Measurements from ENCODE around the gene CALR.
"Not testable (repeated sequence)": the region's sequence is repeated elsewhere in the genome, so short reads cannot be mapped to it uniquely, and the experiment has no call there.

The CALR gene
- total RNA-seq, result 420 to 964 reads per million in 2 experiments

GRCh38 chr19:12937927-12938778 lies at the start of gene CALR:
Gene CALR, plus strand, starts transcription at chr19:12938609. Its CDS starts 71 bp downstream, at chr19:12938680.
- DNase-seq (ENCODE audit: low read depth), result peak; percentile 97

- DNase-seq (ENCODE audit: low read depth), result not testable (repeated sequence)
Observed at GRCh38 chr19:12890299-12890786, 48.1 kb upstream of the CALR start.

GRCh38 chr19:12890787-12891552 lies 47.4 kb upstream of the CALR start, which contains the start of gene GCDH:
Gene GCDH, plus strand, starts transcription at chr19:12891160. Its CDS starts 145 bp downstream, at chr19:12891305.
- DNase-seq (ENCODE audit: low read depth), result peak; percentile 94

- DNase-seq (ENCODE audit: low read depth), result no peak
Observed at GRCh38 chr19:12891553-12892021, 46.8 kb upstream of the CALR start.

DNA sequence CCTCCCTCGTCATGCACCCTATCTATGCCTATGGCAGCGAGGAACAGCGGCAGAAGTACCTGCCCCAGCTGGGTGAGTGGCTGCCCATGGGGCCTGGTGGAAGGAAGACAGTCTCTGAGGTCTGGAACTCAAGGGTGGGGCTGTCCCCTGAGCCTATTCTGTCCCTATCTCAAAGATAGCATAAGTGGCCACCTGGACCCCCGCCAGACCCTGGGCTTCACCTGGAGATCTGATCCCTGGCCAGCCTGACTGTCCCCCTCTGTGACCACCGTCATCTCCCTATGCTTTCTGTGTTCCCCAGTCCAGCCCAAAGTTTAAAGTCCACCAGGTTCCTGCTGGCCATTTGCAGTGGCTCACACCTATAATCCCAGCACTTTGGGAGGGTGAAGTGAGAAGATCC lies 44.8 kb upstream of the CALR start:
- no peak for DNase-seq (ENCODE audit: low read depth)

GRCh38 chr19:12896460-12896859 lies 41.9 kb upstream of the CALR start:
- no peak for DNase-seq (ENCODE audit: low read depth)

- no peak for DNase-seq (ENCODE audit: low read depth)
Observed at GRCh38 chr19:12899891-12900518, 38.4 kb upstream of the CALR start.

DNA sequence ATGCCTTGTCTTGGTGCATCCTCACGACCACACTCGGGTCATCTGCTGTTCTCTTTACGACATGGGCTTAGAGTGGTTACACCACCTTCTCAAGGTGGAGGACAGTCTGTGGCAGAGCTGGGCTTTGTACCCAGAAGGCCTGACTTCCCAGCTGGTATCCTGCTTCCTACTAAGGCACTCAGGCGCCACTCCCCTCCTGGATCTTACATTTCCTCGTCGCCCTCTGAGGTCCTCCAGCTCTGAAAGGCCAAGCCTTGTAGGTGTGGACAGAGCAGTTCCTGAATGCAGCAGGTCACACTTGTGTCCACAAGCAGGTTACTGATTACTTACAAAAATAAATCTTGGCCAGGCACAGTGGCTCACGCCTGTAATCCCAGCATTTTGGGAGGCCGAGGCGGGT lies 31.2 kb upstream of the CALR start:
- DNase-seq (ENCODE audit: low read depth), result no peak

GRCh38 chr19:12912571-12912970 lies 25.8 kb upstream of the CALR start:
- DNase-seq (ENCODE audit: low read depth), result no peak

DNA sequence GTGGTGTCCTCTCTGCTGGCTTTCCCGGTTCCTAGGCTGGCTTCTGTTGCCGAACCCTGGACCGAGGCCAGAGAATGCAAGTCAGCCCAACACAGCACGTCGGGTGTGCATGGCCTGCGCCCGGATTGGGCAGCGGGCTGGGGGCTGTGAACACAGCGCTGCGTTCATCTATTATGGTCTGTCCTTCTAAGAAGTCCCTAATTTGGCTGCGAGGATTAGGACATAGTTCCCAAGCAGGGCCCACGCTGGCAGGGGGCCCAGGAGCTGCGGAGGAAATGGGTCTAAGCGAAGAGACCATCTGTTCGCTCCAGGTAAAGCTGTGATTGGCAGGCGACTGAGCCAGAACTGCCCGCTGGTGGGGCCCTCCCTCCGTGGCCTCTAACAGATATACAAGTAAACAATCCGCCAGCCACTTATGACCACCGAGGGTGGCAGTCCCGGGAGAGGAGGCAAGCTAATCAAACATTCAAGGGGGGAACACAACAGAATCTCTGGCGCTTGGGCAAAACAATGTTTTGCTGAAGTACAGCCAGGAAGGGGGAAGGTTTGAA lies 25.3 kb upstream of the CALR start:
- no peak for DNase-seq (ENCODE audit: low read depth)

GRCh38 chr19:12913851-12914690 lies 24.3 kb upstream of the CALR start:
- peak; percentile 43 for DNase-seq (ENCODE audit: low read depth)

DNA sequence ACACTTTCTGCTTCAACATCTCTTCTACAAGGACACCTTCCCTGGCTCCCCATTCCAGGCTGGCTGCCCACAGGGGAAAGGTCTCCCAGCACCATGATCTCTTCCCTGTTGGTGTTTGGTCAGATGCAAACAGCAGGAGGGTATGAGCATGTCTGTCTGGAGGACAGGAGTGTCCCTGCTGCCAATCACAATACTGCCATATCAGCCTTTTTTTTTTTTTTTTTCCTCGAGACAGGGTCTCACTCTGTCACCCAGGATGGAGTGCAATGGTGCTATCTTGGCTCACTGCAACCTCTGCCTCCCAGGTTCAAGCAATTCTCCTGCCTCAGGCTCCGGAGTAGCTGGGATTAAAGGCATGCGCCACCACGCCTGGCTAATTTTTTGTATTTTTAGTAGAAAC lies 22.5 kb upstream of the CALR start:
- DNase-seq (ENCODE audit: low read depth), result not testable (repeated sequence)

DNA sequence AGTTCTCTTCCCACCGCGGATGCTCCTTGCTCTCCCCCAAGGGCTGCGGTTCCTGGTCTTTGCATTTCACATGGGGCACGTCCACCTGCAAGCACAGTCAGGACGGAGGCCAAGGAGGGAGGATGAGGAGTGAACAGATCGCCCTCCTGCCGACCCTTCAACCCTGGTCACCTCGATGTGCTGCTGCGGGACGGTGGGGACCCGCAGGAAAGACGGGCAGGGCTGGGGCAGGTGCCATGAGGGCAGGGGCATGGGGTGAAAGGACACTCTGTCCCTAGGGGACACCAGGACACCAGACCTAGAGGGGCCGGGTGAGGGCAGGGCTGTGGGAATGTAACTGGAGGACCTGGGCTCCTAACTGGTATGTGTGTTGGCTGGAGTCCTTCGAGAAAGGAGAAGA lies 20.2 kb upstream of the CALR start:
- no peak for DNase-seq (ENCODE audit: low read depth)

GRCh38 chr19:12921047-12921446 lies 17.4 kb upstream of the CALR start:
- DNase-seq (ENCODE audit: low read depth), result no peak

DNA sequence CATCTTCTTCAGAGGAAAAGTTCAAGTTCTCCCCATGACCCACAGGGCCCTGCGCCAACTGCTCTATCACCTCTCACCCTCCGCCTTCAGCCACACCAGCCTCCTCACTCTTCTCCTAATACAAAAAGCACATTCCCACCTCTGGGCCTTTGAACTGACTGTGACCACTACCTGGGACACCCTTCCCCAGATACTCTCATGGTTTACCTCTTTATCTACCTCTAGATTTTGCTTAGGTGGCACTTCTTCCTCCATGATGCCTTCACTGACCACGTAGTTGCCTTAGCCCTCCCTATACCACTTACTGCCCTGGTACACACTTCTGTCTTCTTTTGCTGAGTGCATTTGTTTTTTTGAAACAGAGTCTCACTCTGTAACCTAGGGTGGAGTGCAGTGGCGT lies 15.4 kb upstream of the CALR start:
- DNase-seq (ENCODE audit: low read depth), result no peak

- DNase-seq (ENCODE audit: low read depth), result no peak
Observed at GRCh38 chr19:12924621-12925310, 13.6 kb upstream of the CALR start.

DNA sequence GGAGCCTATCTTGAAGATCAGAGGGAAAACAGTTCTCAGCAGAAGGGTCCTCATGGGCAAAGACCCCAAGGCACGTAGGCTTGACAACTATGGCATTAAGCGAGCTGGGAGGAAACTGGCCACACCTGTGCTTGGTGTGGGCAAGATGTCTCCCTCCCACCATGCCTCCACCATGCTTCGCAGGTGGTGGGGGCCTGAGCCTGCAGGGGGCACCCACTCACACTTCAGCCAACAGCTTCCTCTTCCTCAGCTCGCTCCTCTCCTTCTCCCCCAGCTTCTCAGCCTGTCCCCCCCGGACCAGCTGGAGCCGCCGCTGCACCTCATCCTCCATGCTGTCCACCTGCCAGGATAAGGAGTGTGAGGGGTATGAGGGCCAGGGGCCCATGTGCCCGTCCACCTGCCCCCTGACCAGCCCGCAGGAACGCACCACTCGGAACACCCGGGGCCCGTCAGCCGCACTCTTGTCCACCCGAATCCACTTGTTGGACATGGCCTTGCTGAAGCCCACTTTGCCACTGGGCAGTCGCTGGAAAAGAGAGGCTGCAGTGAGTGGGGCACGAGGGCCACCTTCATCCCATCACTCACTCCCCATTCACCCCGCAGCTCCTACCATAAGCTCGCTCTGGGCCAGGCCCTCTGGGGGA lies 8.3 kb upstream of the CALR start:
- DNase-seq (ENCODE audit: low read depth), result no peak

DNA sequence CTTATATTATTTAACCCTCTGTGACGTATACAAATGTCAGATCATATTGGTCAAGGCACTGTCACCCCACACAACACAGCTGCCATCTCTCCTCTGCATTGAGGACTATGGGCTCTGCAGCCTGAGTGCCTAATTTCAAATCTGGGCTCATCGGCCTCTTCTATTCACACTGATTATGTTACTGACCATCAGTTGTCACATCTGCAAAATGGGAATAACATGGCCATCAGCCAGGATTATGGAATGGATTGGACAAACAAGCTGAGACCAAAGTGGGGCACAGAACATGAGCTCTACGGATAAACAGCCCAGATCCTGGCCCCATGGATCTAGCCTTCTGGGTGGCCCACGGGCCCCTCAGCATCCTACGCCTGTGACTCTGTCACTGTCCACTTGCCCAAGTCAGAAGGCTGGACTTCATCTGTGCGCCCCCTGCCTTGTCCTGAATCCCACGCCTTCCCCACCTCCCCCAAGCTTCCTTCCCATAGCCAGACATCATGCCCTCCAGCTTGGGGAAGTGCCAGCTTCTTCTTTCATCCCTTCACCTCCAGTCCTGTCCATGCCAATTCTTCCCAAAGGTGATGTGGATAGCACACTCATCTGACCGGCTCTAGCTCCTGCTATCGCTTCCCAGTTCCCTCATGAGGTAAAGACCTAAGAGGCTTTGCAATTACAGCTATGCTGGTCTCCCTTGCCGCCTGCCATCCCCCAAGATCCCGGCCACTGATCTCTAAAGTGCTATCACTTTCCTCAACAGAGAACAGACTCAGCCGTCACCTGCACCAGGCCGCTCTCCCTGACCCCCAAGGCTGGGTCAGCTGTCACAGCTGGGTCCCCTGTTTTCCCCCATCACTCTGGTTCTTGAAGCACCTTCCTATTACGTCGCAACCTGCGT lies 5.8 kb upstream of the CALR start:
- no peak for DNase-seq (ENCODE audit: low read depth)

All from T follicular helper cell (primary cell).